K562 (cell line): ENCODE measurements around the gene RPL7A. TPM values are rescaled to one million over a fixed set of nuclear protein-coding genes. Genes with fewer than 3 reads are reported as not detected.

Source experiments
- BACH1 ChIP-seq: fragments of 200-800 bp; sonication (Bioruptor generic); IDR thresholded peaks from 2 replicates; pipeline ENCODE4 v1.6.1; 2016; ENCODE audit warnings: missing genetic modification characterization, missing compliant biosample characterization
- CC2D1A ChIP-seq: fragments of 450-650 bp; IDR thresholded peaks from 2 replicates; pipeline ENCODE4 v1.6.1; 2017; ENCODE audit warnings: mild to moderate bottlenecking
- CHAMP1 ChIP-seq: fragments of 450-650 bp; IDR thresholded peaks from 2 replicates; pipeline ENCODE4 v1.6.1; 2016; ENCODE audit warnings: mild to moderate bottlenecking
- HDAC3 ChIP-seq: fragments of 450-650 bp; IDR thresholded peaks from 2 replicates; pipeline ENCODE4 v1.6.1; 2018; ENCODE audit warnings: borderline replicate concordance, mild to moderate bottlenecking, moderate library complexity; ENCODE audit not compliant: partially characterized antibody
- HLTF ChIP-seq: fragments of 450-650 bp; IDR thresholded peaks from 2 replicates; pipeline ENCODE4 v1.6.1; 2016
- KAT7 ChIP-seq: sonication (generic); formaldehyde crosslinking; IDR thresholded peaks from 2 replicates; pipeline ENCODE4 v1.8.0; 2022; ENCODE audit warnings: missing genetic modification reagents, mild to moderate bottlenecking, borderline replicate concordance
- MAFF ChIP-seq: IDR thresholded peaks from 2 replicates; pipeline ENCODE4 v1.6.1; 2012; ENCODE audit warnings: low read length, improper control_type of control experiment
- MBD1 ChIP-seq: fragments of 250-450 bp; sonication (Bioruptor Pico); IDR thresholded peaks from 2 replicates; pipeline ENCODE4 v1.8.0; 2022; ENCODE audit warnings: inconsistent platforms
- MBD2 ChIP-seq: sonication (generic); IDR thresholded peaks from 2 replicates; pipeline ENCODE4 v1.6.1; 2016; ENCODE audit warnings: low read depth, borderline replicate concordance
- MYNN ChIP-seq, 2 experiments: sonication (generic); formaldehyde crosslinking in 1 of 2; IDR thresholded peaks; 2 replicates each; pipeline versions ENCODE4 v1.5.0 to v1.6.1; 2016 to 2020; ENCODE audit warnings: antibody characterized with exemption in 1 of 2, missing genetic modification reagents in 1 of 2
- NR1H2 ChIP-seq: sonication (generic); formaldehyde crosslinking; IDR thresholded peaks from 2 replicates; pipeline ENCODE4 v1.4.0; 2020; ENCODE audit warnings: mild to moderate bottlenecking, missing genetic modification reagents
- RB1 ChIP-seq: fragments of 450-650 bp; IDR thresholded peaks from 2 replicates; pipeline ENCODE4 v1.6.1; 2017; ENCODE audit warnings: low read depth, mild to moderate bottlenecking
- TAF15 ChIP-seq: fragments of 200-400 bp; formaldehyde crosslinking; IDR thresholded peaks from 2 replicates; pipeline ENCODE4 v1.6.1; 2017; ENCODE audit warnings: mild to moderate bottlenecking, low read depth, low read length, moderate library complexity
- U2AF1 ChIP-seq: fragments of 200-400 bp; formaldehyde crosslinking; optimal IDR thresholded peaks from 2 replicates; pipeline ENCODE3; 2017; ENCODE audit warnings: mild to moderate bottlenecking, low read depth, low read length, moderate library complexity
- YY1 ChIP-seq, 3 experiments: IDR thresholded peaks; 2 replicates each; pipeline ENCODE4 v1.6.1; 2011; ENCODE audit warnings: low read length in 2 of 3, mild to moderate bottlenecking in 2 of 3, moderate library complexity in 2 of 3, borderline replicate concordance in 1 of 3, control low read depth in 1 of 3, low read depth in 1 of 3; ENCODE audit not compliant: insufficient read depth in 3 of 3, insufficient replicate concordance in 2 of 3, control insufficient read depth in 1 of 3, insufficient read length in 1 of 3; ENCODE audit errors: extremely low read depth in 1 of 3
- ZNF449 ChIP-seq: fragments of 250-450 bp; sonication (Bioruptor Pico); IDR thresholded peaks from 2 replicates; pipeline ENCODE4 v1.8.0; 2022; ENCODE audit warnings: moderate library complexity, mild to moderate bottlenecking, inconsistent platforms
- polyA plus RNA-seq, 8 experiments: library from polyadenylated mRNA; depleted of rRNA in 4 of 8; stranded (reverse) in 5 of 8; unstranded in 3 of 8; fragments of >200 nt; fragmentation: Nextera tagmentation in 2 of 8; fragmentation: Illumina TruSeq in 1 of 8; extraction: Ambion mirVana in 2 of 8; extraction: Trizol in 1 of 8; gene quantifications; 2 replicates each; pipeline versions ENCODE4 v1.2.1 to v1.2.3, GENCODE V29; 2011 to 2014; ENCODE audit warnings: inconsistent platforms in 1 of 8, missing spikeins in 1 of 8
- total RNA-seq, 7 experiments: library from RNA; depleted of rRNA in 6 of 7; stranded (reverse); fragments of >200 nt in 6 of 7; fragmentation: Illumina TruSeq in 2 of 7; extraction: Trizol in 2 of 7; gene quantifications; 2 replicates each; pipeline versions ENCODE4 v1.2.1 to v1.2.3, GENCODE V29; 2011 to 2021; ENCODE audit warnings: low replicate concordance in 1 of 7
- TF ChIP-seq, protein P1 (sequence below): sonication (generic); formaldehyde crosslinking; IDR thresholded peaks from 2 replicates; pipeline ENCODE4 v1.8.0; 2022; ENCODE audit warnings: missing genetic modification reagents, mild to moderate bottlenecking, borderline replicate concordance

Gene RPL7A
- total and polyA plus RNA-seq, 9 of the 15 experiments (the other 6 are each of a cell fraction or from before 2014, with no cell fraction given), result 1,935 to 3,760 (median 2,652) TPM

DNA sequence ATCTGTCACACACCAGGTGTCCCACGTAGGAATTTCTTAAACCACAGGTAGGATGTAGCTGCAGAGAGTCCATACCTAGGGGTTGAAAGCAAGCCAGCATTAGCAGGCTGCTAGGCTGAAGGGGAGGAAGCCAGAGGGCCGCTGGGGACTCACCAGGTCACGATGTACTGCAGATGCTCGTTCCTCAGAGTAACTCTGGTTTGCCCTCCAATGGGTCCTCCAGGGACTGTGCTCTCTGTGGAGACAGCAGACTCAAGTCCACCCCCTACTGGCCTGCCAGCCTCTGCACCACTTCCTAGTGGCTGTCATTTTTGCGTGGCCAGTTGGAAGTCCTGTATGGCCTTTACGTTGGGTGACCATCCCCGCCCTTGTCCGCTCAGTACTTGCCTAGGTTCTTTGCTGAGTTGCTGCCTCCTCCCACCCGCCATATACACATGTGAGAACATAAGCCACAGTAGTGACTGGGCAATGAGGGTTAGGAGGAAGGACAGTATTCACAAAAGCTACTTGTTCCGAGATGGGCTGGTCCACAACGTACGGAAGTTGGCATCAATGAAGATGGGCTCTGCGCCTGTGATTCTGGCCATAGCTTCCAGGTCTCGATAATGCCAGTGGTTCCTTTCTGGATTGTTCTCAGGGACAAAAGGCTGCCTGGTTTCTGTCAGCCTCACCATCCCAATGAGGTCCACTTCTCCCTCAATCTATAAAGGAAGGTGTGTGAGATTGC, 4.1 kb downstream of the RPL7A start (continued):
- TF ChIP-seq ZNF449, result no peak
- TF ChIP-seq MYNN (IDR thresholded peaks at IDR 0.05), result peak; percentile 86; the same call in 1 of the 2 replicates
- no peak for TF ChIP-seq MYNN (CRISPR knock-in tag; IDR thresholded peaks at IDR 0.05)
- TF ChIP-seq CHAMP1, result no peak
- no peak for TF ChIP-seq HDAC3
- TF ChIP-seq RB1, result no peak
- TF ChIP-seq U2AF1, result no peak
- TF ChIP-seq HLTF, result no peak
- TF ChIP-seq YY1 (IDR thresholded peaks at IDR 0.05; ENCODE audit: borderline replicate concordance in 1 of 3, control insufficient read depth in 1 of 3, extremely low read depth in 1 of 3, insufficient read depth in 3 of 3, insufficient read length in 1 of 3, insufficient replicate concordance in 2 of 3, low read depth in 1 of 3, low read length in 2 of 3), result peak in 2 of 3 experiments; percentile 20 to 67
- peak; percentile 63; the same call in 1 of the 2 replicates for TF ChIP-seq KAT7 (CRISPR knock-in tag)
- no peak for TF ChIP-seq BACH1 (tag)
- 0 out of 2 replicates have a peak, but pooled peaks have one; percentile 31 for TF ChIP-seq MBD2
- no peak for TF ChIP-seq TAF15
- no peak for TF ChIP-seq MBD1
- no peak for TF ChIP-seq MAFF
- TF ChIP-seq CC2D1A, result peak; percentile 27; the same call in 1 of the 2 replicates
- TF ChIP-seq, protein P1, sequence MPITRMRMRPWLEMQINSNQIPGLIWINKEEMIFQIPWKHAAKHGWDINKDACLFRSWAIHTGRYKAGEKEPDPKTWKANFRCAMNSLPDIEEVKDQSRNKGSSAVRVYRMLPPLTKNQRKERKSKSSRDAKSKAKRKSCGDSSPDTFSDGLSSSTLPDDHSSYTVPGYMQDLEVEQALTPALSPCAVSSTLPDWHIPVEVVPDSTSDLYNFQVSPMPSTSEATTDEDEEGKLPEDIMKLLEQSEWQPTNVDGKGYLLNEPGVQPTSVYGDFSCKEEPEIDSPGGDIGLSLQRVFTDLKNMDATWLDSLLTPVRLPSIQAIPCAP (CRISPR knock-in tag), result no peak
- no peak for TF ChIP-seq NR1H2 (CRISPR knock-in tag)
